Panc1 (cell line): Measurements from ENCODE around the gene TMPRSS2. TPM values are rescaled to one million over a fixed set of nuclear protein-coding genes. Genes with fewer than 3 reads are reported as not detected.

ENCODE experiments used
- ATAC-seq: fragments of 200-7000 bp; cut with Tn5 transposase; 2 replicates; pipeline ENCODE4 v1.9.1; 2020; ENCODE audit warnings: mild to moderate bottlenecking, moderate library complexity
- BruUV-seq: library from RNA; stranded (reverse); fragments of 400-500 nt; replicated peaks from 2 replicates; lab custom pipeline; 2021; lab: Mats Ljungman, UMichigan
- CTCF ChIA-PET: fragments of 300-600 bp; sonication (Branson Sonifier 250); formaldehyde crosslinking; loops from one replicate; lab custom pipeline; 2022; ENCODE audit warnings: antibody characterized with exemption; lab: Charles Lee
- POLR2A ChIA-PET: fragments of 300-600 bp; sonication (Branson Sonifier 250); formaldehyde crosslinking; loops from one replicate; lab custom pipeline; 2022; ENCODE audit warnings: antibody characterized with exemption; lab: Charles Lee
- DNase-seq: peaks from one replicate; pipeline ENCODE4 v3.0.0-alpha.2; 2010; ENCODE audit warnings: low read depth, low spot score
- H3K27ac ChIP-seq: 2 replicates; pipeline ENCODE4 v1.5.1; 2011; ENCODE audit warnings: mild to moderate bottlenecking, low read length, inconsistent platforms
- H3K27me3 ChIP-seq: fragments of 200-500 bp; sonication (Bioruptor generic); 2 replicates; pipeline ENCODE4 v1.6.0; 2014; ENCODE audit warnings: low read length, inconsistent platforms; ENCODE audit not compliant: control insufficient read depth, insufficient read depth
- H3K36me3 ChIP-seq: fragments of 200-500 bp; sonication (Bioruptor generic); 2 replicates; pipeline ENCODE4 v1.5.1; 2014; ENCODE audit warnings: inconsistent platforms, mild to moderate bottlenecking, low read length, moderate library complexity; ENCODE audit not compliant: control insufficient read depth, insufficient read depth
- H3K4me1 ChIP-seq: 2 replicates; pipeline ENCODE4 v1.5.1; 2011; ENCODE audit warnings: inconsistent platforms, mild to moderate bottlenecking, low read length, moderate library complexity; ENCODE audit not compliant: control insufficient read depth, insufficient read depth
- H3K4me3 ChIP-seq, 2 experiments: 2 replicates each; pipeline ENCODE4 v1.5.1; 2011 to 2012; ENCODE audit warnings: low read depth in 2 of 2, low read length in 2 of 2, mild to moderate bottlenecking in 2 of 2, inconsistent platforms in 1 of 2, moderate library complexity in 1 of 2
- H3K9me3 ChIP-seq: fragments of 200-500 bp; sonication (Bioruptor generic); 2 replicates; pipeline ENCODE4 v1.5.1; 2014; ENCODE audit warnings: low read depth, mild to moderate bottlenecking, inconsistent platforms, low read length, moderate library complexity; ENCODE audit not compliant: control insufficient read depth, insufficient read depth
- POLR2AphosphoS5 ChIP-seq: IDR thresholded peaks from 2 replicates; pipeline ENCODE4 v1.6.1; 2012; ENCODE audit warnings: mild to moderate bottlenecking, low read depth, low read length, moderate library complexity
- SIN3A ChIP-seq: IDR thresholded peaks from 2 replicates; pipeline ENCODE4 v1.6.1; 2012; ENCODE audit warnings: low read depth, mild to moderate bottlenecking, low read length, moderate library complexity, borderline replicate concordance; ENCODE audit not compliant: insufficient read depth
- TCF7L2 ChIP-seq: IDR thresholded peaks from 2 replicates; pipeline ENCODE4 v1.6.1; 2011; ENCODE audit warnings: mild to moderate bottlenecking, low read depth, low read length, inconsistent platforms
- in situ Hi-C: cut with HindIII; loops from 2 replicates; pipeline ENCODE4 v1.10.0; 2016; ENCODE audit warnings: low sequenced_read_pairs, low pct_unique_long_range_greater_than_20kb
- intact Hi-C: fragments of 100-400 bp; cut with micrococcal nuclease; formaldehyde crosslinking; loops from one replicate; pipeline ENCODE4 v1.10.0; 2022; ENCODE audit not compliant: unreplicated experiment
- total RNA-seq: library from RNA; stranded (reverse); gene quantifications from one replicate; pipeline ENCODE4 v1.2.1, GENCODE V29; 2021; ENCODE audit not compliant: unreplicated experiment
- TF ChIP-seq, protein P1 (sequence below), 2 experiments: IDR thresholded peaks; 2 replicates each; pipeline ENCODE4 v1.6.1; 2011 to 2012; ENCODE audit warnings: low read depth in 2 of 2, control low read depth in 1 of 2, low read length in 1 of 2, mild to moderate bottlenecking in 1 of 2, moderate library complexity in 1 of 2; ENCODE audit not compliant: insufficient read depth in 1 of 2
- TF ChIP-seq, protein P2 (sequence below): fragments of 450-650 bp; IDR thresholded peaks from 2 replicates; pipeline ENCODE4 v1.5.1; 2017; ENCODE audit warnings: mild to moderate bottlenecking

TMPRSS2 gene
- total RNA-seq, 1 experiment from 2014 or later = 111 TPM

DNA sequence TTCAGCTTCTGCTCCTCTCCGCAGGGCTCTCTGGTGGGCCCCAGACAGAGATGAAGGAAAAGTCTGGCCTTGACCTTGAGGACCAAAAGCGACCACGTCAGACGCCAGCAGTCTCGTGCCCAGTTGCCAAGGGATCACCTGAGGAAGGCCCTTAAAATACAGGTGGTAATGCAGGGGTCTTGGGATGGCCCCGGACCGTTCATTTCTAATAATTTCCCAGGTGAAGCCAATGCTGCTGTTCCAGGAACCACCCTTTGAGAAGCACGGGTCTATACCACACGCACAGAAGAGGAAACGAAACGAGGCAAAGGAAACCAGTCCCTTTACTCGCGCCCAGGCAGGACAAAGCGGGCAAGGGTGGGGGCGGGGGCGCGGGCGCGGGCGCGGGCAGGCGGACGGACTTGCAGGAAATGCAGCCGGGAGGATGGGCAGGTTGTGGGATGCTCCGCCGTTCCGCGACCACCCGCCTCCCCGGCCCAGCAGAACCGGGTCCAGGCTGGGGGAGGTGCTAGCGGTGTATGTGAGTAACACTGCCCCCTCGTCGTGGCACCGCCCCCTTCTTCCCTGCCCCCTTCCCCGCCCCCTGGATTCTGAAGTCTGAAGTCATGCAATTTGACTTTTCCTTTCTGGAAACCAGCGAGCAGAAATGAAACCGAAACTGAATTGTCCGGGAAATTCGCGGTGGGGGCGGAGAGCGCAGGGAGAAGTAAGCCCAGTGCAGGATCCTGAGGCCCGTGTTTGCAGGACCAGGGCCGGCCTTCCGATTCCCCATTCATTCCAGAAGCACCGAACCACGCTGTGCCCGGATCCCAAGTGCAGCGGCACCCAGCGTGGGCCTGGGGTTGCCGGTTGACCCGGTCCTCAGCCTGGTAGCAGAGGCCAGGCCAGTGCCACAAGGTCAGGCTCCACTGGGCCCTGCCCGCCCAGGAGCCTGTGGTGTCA is 87.8 kb downstream of the TMPRSS2 start:
- intact Hi-C loops (no loop called here), in situ Hi-C loops (no loop called here)
- Histone ChIP-seq H3K36me3 (no peaks in the 10 kb centered on the region), H3K4me3 (peak overlapping the region; percentile 46 to 60), H3K27me3 (no peaks in the 10 kb centered on the region), H3K4me1 (no peaks in the 10 kb centered on the region), H3K27ac (peak overlapping the region; percentile 62), H3K9me3 (no peaks in the 10 kb centered on the region)
- TF ChIP-seq SIN3A (no peak), POLR2AphosphoS5 (no peak), TCF7L2 (no peak)
- TF ChIP-seq, protein P1, sequence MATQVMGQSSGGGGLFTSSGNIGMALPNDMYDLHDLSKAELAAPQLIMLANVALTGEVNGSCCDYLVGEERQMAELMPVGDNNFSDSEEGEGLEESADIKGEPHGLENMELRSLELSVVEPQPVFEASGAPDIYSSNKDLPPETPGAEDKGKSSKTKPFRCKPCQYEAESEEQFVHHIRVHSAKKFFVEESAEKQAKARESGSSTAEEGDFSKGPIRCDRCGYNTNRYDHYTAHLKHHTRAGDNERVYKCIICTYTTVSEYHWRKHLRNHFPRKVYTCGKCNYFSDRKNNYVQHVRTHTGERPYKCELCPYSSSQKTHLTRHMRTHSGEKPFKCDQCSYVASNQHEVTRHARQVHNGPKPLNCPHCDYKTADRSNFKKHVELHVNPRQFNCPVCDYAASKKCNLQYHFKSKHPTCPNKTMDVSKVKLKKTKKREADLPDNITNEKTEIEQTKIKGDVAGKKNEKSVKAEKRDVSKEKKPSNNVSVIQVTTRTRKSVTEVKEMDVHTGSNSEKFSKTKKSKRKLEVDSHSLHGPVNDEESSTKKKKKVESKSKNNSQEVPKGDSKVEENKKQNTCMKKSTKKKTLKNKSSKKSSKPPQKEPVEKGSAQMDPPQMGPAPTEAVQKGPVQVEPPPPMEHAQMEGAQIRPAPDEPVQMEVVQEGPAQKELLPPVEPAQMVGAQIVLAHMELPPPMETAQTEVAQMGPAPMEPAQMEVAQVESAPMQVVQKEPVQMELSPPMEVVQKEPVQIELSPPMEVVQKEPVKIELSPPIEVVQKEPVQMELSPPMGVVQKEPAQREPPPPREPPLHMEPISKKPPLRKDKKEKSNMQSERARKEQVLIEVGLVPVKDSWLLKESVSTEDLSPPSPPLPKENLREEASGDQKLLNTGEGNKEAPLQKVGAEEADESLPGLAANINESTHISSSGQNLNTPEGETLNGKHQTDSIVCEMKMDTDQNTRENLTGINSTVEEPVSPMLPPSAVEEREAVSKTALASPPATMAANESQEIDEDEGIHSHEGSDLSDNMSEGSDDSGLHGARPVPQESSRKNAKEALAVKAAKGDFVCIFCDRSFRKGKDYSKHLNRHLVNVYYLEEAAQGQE (IDR thresholded peaks at IDR 0.05; ENCODE audit: insufficient read depth in 1 of 2, low read depth in 2 of 2, low read length in 1 of 2) = no peak
- TF ChIP-seq, protein P2, sequence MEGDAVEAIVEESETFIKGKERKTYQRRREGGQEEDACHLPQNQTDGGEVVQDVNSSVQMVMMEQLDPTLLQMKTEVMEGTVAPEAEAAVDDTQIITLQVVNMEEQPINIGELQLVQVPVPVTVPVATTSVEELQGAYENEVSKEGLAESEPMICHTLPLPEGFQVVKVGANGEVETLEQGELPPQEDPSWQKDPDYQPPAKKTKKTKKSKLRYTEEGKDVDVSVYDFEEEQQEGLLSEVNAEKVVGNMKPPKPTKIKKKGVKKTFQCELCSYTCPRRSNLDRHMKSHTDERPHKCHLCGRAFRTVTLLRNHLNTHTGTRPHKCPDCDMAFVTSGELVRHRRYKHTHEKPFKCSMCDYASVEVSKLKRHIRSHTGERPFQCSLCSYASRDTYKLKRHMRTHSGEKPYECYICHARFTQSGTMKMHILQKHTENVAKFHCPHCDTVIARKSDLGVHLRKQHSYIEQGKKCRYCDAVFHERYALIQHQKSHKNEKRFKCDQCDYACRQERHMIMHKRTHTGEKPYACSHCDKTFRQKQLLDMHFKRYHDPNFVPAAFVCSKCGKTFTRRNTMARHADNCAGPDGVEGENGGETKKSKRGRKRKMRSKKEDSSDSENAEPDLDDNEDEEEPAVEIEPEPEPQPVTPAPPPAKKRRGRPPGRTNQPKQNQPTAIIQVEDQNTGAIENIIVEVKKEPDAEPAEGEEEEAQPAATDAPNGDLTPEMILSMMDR = no peak
- POLR2A ChIA-PET = no interaction called here
- peak; percentile 86 for ATAC-seq
- peak; percentile 12 for DNase-seq
- no TSS peak for BruUV-seq
- CTCF ChIA-PET = no interaction called here

- Histone ChIP-seq H3K4me1 (no peaks in the 10 kb centered on the region), H3K9me3 (no peaks in the 10 kb centered on the region), H3K27ac (no peak overlapping the region), H3K27me3 (no peaks in the 10 kb centered on the region), H3K4me3 (no peak overlapping the region), H3K36me3 (no peaks in the 10 kb centered on the region)
- no peak for ATAC-seq
- CTCF ChIA-PET = no interaction called here
- in situ Hi-C loops = no loop called here
- DNase-seq = no peak
- POLR2A ChIA-PET = no interaction called here
- no TSS peak for BruUV-seq
- no peak for TF ChIP-seq TCF7L2
- TF ChIP-seq, protein P2 = no peak
- no peak for TF ChIP-seq POLR2AphosphoS5
- TF ChIP-seq, protein P1 (IDR thresholded peaks at IDR 0.05; ENCODE audit: insufficient read depth in 1 of 2, low read depth in 2 of 2, low read length in 1 of 2) = no peak
- no peak for TF ChIP-seq SIN3A
- intact Hi-C loops = no loop called here
Observed at GRCh38 chr21:41418956-41419680, 88.8 kb downstream of the TMPRSS2 start.
